C1 segment of cervical spinal cord (tissue), 14 donors: Measurements from ENCODE around the gene PCID2.

Experiments used
- DNase-seq, 14 donors: peaks; one replicate each; lab custom pipeline; 2025; lab: John Stamatoyannopoulos, UW

The PCID2 gene

GRCh38 chr13:113129480-113129879 lies 79.0 kb downstream of the PCID2 start:
- DNase-seq, result no peak
